ENCODE data around the gene IL17RE. TPM values are rescaled to one million over a fixed set of nuclear protein-coding genes. Genes with fewer than 3 reads are reported as not detected.
A peak's percentile ranks its signal among the peaks of the same experiment; 100 is the strongest.
"Not testable (repeated sequence)": the region's sequence is repeated elsewhere in the genome, so short reads cannot be mapped to it uniquely, and the experiment has no call there.

Gene IL17RE
- total RNA-seq, 1 experiment from 2014 or later = 4.0 TPM

- peak overlapping the region; percentile 61 for H3K27ac ChIP-seq (ENCODE audit: low read length)
- ATAC-seq (peak; percentile 1; the same call in 1 of the 2 replicates), DNase-seq (no peak)
- TF ChIP-seq EZH2phosphoT487 (IDR thresholded peaks at IDR 0.05; ENCODE audit: borderline replicate concordance, low read length) (no peak), CTCF (conservative IDR thresholded peaks at IDR 0.05; ENCODE audit: low read depth, low read length) (no peak), EZH2 (IDR thresholded peaks at IDR 0.05; ENCODE audit: low read length, unreplicated experiment) (no peak)
- no peaks in the 10 kb centered on the region for H3K27me3 ChIP-seq (ENCODE audit: low read length)
- H3K9me3 ChIP-seq (ENCODE audit: low read length) = no peaks in the 10 kb centered on the region
- H3K9me2 ChIP-seq (replicated peaks; ENCODE audit: low read length) = no peaks in the 10 kb centered on the region
- peaks cover 38% of the 10 kb centered on the region for H3K79me2 ChIP-seq (ENCODE audit: low read length)
- H3F3A ChIP-seq (ENCODE audit: low read length, unreplicated experiment) = peaks cover 24% of the 10 kb centered on the region
- BruUV-seq (replicated peaks) = no TSS peak
- H3K36me3 ChIP-seq (ENCODE audit: low read depth, low read length) = peaks cover 14% of the 10 kb centered on the region; the same call in 1 of the 2 replicates
- H3K4me3 ChIP-seq (ENCODE audit: low read length) = no peak overlapping the region
- H3K9ac ChIP-seq (ENCODE audit: low read length) = no peak overlapping the region
- peak overlapping the region; percentile 36 for H3K4me2 ChIP-seq (ENCODE audit: low read length)
- peaks cover 51% of the 10 kb centered on the region for H3K4me1 ChIP-seq (ENCODE audit: insufficient read depth, low read length)
- H2AFZ ChIP-seq (ENCODE audit: low read length) = no peak overlapping the region
- POLR2A ChIA-PET (ENCODE audit: unreplicated experiment) = interaction anchor here (0.6 to 1.1 kb wide), 3 partner anchors 10 to 515 kb away, joined by 4 to 28 read pairs (median 5); no protein-coding TSS in a partner anchor
- CTCF ChIA-PET = interaction anchor here (0.6 to 1.1 kb wide), 3 partner anchors 21 to 53 kb away, joined by 4 to 12 read pairs (median 6); no protein-coding TSS in a partner anchor
- intact Hi-C loops (cut with micrococcal nuclease) = loop anchor here (1.0 kb wide), 1 partner anchor 23 kb away; no protein-coding TSS in a partner anchor
- H4K20me1 ChIP-seq (ENCODE audit: low read length) = no peaks in the 10 kb centered on the region
These were observed 8.9 kb upstream of the IL17RE start for GRCh38 chr3:9893739-9894138.

GRCh38 chr3:9895715-9896114 lies 6.9 kb upstream of the IL17RE start:
- CTCF ChIA-PET; H3K4me2 ChIP-seq (ENCODE audit: low read length); H3K27me3 ChIP-seq (ENCODE audit: low read length); H3K9me2 ChIP-seq (replicated peaks; ENCODE audit: low read length); H3K4me3 ChIP-seq (ENCODE audit: low read length); ATAC-seq; POLR2A ChIA-PET (ENCODE audit: unreplicated experiment); H2AFZ ChIP-seq (ENCODE audit: low read length); H3K27ac ChIP-seq (ENCODE audit: low read length); H3K9me3 ChIP-seq (ENCODE audit: low read length); DNase-seq; H4K20me1 ChIP-seq (ENCODE audit: low read length); BruUV-seq (replicated peaks); H3K9ac ChIP-seq (ENCODE audit: low read length): not testable (repeated sequence)
- Histone ChIP-seq H3K79me2 (ENCODE audit: low read length) (peaks cover 35% of the 10 kb centered on the region), H3K36me3 (ENCODE audit: low read depth, low read length) (peaks cover 14% of the 10 kb centered on the region; the same call in 1 of the 2 replicates), H3K4me1 (ENCODE audit: insufficient read depth, low read length) (peaks cover 60% of the 10 kb centered on the region), H3F3A (ENCODE audit: low read length, unreplicated experiment) (peaks cover 20% of the 10 kb centered on the region)
- intact Hi-C loops (cut with micrococcal nuclease) = loop anchor here (5.0 kb wide), 1 partner anchor 53 kb away; the partner anchor contains the start of gene RPUSD3

DNA sequence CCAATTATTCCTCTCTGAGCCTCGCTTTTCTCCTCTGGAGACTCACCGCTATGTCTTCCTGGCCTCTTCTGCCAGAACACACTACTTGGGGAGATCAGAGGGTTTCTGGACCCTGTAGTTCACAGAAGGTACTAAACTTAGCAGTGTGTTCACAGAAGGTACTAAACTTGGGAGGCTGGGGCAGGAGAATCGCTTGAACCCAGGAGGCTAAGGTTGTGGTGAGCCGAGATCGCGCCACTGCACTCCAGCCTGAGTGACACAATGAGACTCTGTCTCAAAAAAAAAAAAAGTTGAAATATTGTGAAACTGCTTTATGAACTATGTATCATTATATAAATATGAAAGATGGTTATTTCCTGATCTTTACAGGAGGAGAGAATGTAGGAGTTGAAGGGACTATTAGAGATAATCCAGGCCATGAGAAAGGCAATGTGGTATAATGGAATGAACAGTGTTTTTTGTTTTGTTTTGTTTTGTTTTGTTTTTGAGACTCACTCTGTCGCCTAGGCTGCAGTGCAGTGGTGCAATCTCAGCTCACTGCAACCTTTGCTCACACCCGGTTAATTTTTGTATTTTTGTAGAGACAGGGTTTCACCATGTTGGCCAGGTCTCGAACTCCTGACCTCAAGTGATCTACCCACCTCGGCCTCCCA lies 5.8 kb upstream of the IL17RE start:
- intact Hi-C loops (cut with micrococcal nuclease) = loop anchor here (5.0 kb wide), 1 partner anchor 55 kb away; the partner anchor contains the start of gene RPUSD3
- Histone ChIP-seq H3F3A (ENCODE audit: low read length, unreplicated experiment) (peaks cover 20% of the 10 kb centered on the region), H3K4me1 (ENCODE audit: insufficient read depth, low read length) (peaks cover 57% of the 10 kb centered on the region), H3K27ac (ENCODE audit: low read length) (peak overlapping the region; percentile 93), H3K4me2 (ENCODE audit: low read length) (peak overlapping the region; percentile 62), H3K9ac (ENCODE audit: low read length) (peak overlapping the region; percentile 63), H3K79me2 (ENCODE audit: low read length) (peaks cover 24% of the 10 kb centered on the region), H3K36me3 (ENCODE audit: low read depth, low read length) (peaks cover 14% of the 10 kb centered on the region; the same call in 1 of the 2 replicates)
- CTCF ChIA-PET; H3K9me3 ChIP-seq (ENCODE audit: low read length); H4K20me1 ChIP-seq (ENCODE audit: low read length); H3K4me3 ChIP-seq (ENCODE audit: low read length); H3K27me3 ChIP-seq (ENCODE audit: low read length); BruUV-seq (replicated peaks); H2AFZ ChIP-seq (ENCODE audit: low read length); H3K9me2 ChIP-seq (replicated peaks; ENCODE audit: low read length): not testable (repeated sequence)
- DNase-seq = peak; percentile 78
- peak; percentile 3; the same call in 1 of the 2 replicates for ATAC-seq
- POLR2A ChIA-PET (ENCODE audit: unreplicated experiment) = interaction anchor here (1.1 kb wide), 1 partner anchor 15 kb away, joined by 5 read pairs; no protein-coding TSS in a partner anchor

All from PC-3 (cell line).